HG03103 (cell line): ENCODE measurements around the gene PRKAR1B.

Source experiments
- ATAC-seq: cut with Tn5 transposase; IDR thresholded peaks from one replicate; pipeline ENCODE4 v1.9.1; 2021; ENCODE audit warnings: low read depth; ENCODE audit not compliant: unreplicated experiment

Gene PRKAR1B

DNA sequence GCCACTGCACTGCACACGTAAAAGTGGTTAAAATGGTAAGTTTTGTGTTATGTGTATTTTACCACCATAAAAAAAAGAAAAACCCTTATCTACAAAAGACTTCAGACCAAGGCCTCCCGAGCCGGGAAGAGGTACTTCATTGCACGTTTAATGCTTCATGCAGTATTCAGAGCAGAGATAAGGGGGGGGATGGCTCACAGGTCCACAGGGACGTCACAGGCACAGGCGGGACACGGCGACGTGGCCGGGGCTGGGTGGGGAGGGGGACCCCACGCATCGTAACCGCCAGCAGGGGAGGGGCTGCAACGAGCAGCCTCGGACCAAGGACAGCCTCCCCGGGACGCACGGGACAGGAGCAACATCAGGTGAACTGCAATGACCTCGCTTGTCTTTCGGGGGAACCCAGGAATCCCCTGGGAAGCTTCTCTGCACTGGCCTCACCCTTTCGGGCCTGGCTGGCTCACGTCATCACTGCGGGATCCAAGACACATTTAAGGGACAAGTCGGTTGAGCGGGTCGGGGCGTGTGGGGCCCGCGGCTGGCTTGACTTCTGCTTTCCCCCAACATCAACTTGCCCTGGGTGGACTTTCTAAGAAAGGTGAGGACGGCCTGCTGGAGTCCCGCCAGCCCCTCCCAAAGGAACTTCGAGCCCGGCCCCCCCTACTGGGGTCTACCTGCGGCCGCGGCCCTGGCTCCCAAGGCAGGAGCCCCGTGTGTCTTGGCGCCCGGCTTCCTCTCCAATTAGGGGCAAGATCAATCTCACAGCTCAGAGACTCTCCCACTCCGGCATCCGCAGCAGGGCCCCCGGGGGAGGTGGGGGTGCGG lies 177.8 kb downstream of the PRKAR1B start:
- ATAC-seq, result no peak

GRCh38 chr7:548401-548800 lies 178.7 kb downstream of the PRKAR1B start:
- ATAC-seq, result no peak

GRCh38 chr7:545470-545869 lies 181.6 kb downstream of the PRKAR1B start:
- no peak for ATAC-seq

- no peak for ATAC-seq
These were observed 182.5 kb downstream of the PRKAR1B start for GRCh38 chr7:544338-545221.

- ATAC-seq, result no peak
These were observed 183.4 kb downstream of the PRKAR1B start for GRCh38 chr7:543501-544337.

DNA sequence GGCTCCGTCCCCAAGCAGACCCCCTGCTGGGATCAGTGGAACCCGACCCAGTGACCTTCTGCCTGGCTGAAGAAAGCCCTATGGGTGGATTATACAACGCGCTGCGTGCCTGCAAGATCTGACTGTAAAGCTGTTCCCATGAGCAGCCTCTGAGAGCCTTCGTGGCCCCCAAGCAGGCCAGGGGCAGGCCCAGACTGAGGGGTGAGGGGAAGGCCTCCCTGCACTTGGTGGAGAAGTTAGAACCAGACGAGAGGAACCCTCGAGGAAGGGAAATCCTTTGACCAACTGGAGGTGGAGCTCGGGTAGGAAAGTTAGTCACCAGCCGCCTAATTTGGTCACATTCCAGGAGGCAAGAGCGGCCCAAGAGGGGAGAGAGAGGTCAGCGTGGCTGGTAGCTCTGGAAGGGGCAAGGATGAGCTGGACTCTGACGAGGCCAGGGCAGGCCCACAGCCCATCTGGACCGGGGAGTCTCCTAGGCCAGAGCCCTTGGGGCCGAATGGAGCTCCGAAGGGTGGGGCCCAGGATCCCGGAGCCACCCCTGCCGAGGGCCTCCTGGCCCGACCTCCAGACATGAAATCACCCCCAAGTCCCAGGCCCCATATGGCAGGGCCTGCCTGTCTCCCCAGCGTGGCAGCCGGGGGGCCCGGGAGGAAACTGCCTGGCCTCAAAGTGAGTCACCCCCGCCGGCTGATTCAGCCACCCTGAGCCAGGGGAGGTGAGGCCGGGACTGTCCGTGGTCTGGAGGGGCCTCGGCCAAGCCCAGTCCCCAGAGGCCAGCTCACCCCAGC lies 184.2 kb downstream of the PRKAR1B start:
- no peak for ATAC-seq

- ATAC-seq, result no peak
These were observed 184.9 kb downstream of the PRKAR1B start for GRCh38 chr7:542131-542712.

- ATAC-seq, result no peak
These were observed 185.4 kb downstream of the PRKAR1B start for GRCh38 chr7:541661-542060.

GRCh38 chr7:540997-541396 lies 186.1 kb downstream of the PRKAR1B start:
- ATAC-seq, result no peak

- ATAC-seq, result no peak
These were observed 186.5 kb downstream of the PRKAR1B start for GRCh38 chr7:540579-540978.

GRCh38 chr7:539731-540411 lies 187.2 kb downstream of the PRKAR1B start:
- ATAC-seq, result no peak

DNA sequence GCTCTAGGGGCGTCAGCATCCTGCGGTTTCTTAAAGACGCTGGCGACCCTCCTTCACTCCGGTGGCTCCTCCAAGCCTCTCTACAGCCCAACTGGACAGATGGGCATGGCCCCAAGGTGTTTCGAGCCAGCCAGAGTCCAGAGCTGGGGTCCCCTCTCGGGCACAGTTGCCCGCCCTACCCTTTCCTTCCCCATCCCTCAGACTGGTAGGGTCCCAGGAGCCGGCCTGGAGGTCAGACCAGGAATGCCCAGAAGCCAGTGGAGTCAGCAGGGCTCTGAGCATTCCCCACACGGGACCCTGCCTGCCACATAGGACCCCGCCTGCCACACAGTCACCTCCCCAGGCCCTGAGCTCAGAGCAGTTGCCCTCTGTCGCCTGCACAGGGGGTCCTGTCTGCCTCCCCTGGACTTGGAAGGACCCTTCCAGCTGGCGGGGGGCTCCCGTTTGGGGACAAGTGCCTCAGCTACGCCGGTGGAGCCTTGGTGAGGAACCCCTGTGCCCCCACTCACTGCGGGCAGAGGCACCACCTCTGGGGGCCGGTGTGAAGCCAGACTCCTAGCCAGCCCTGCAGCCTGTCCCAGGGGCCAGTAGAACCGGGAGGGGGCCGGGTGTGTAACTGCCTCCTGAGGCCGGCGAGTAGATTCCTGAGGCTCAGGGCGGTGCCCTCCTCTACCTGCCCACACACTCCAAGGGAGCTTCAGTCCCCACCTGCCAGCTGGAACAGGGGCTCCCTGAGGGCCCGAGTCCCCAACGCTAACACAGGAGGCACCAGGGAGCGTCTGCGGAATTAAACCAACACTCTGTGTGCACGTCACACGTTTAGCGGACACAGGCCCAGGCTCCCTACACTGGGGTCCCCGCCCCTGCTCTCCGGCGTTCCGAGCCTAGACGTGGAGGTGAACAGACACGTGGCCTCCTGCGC lies 188.1 kb downstream of the PRKAR1B start:
- ATAC-seq, result no peak

- no peak for ATAC-seq
These were observed 189.0 kb downstream of the PRKAR1B start for GRCh38 chr7:537911-538634.

GRCh38 chr7:536231-536630 lies 190.8 kb downstream of the PRKAR1B start:
- ATAC-seq, result no peak

DNA sequence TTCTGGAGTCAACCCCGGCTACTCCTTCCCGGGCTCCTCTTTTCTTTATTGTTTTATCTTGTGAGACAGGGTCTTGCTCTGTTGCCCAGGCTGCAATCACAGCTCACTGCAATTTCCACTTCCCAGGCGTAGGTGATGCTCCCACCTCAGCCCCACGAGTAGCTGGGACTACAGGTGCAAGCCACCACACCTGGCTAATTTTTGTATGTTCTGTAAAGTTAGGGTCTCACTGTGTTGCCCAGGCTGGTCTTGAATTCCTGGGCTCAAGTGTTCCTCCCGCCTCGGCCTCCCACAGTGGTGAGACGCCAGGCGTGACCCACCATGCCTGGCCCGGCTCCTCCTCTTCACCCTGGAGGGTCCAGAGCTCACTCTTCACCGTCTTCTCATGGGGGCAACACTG lies 192.1 kb downstream of the PRKAR1B start:
- ATAC-seq, result no peak

GRCh38 chr7:534075-534474 lies 193.0 kb downstream of the PRKAR1B start:
- ATAC-seq, result no peak

- no peak for ATAC-seq
These were observed 193.8 kb downstream of the PRKAR1B start for GRCh38 chr7:533266-533665.
